Panc1 (cell line): ENCODE results near the gene PRMT5. TPM values are rescaled to one million over a fixed set of nuclear protein-coding genes. Genes with fewer than 3 reads are reported as not detected.

ENCODE experiments used
- ATAC-seq: fragments of 200-7000 bp; cut with Tn5 transposase; 2 replicates; pipeline ENCODE4 v1.9.1; 2020; ENCODE audit warnings: mild to moderate bottlenecking, moderate library complexity
- BruUV-seq: library from RNA; stranded (reverse); fragments of 400-500 nt; replicated peaks from 2 replicates; lab custom pipeline; 2021; lab: Mats Ljungman, UMichigan
- CTCF ChIA-PET: fragments of 300-600 bp; sonication (Branson Sonifier 250); formaldehyde crosslinking; loops from one replicate; lab custom pipeline; 2022; ENCODE audit warnings: antibody characterized with exemption; lab: Charles Lee
- POLR2A ChIA-PET: fragments of 300-600 bp; sonication (Branson Sonifier 250); formaldehyde crosslinking; loops from one replicate; lab custom pipeline; 2022; ENCODE audit warnings: antibody characterized with exemption; lab: Charles Lee
- DNase-seq: peaks from one replicate; pipeline ENCODE4 v3.0.0-alpha.2; 2010; ENCODE audit warnings: low read depth, low spot score
- H3K27ac ChIP-seq: 2 replicates; pipeline ENCODE4 v1.5.1; 2011; ENCODE audit warnings: mild to moderate bottlenecking, low read length, inconsistent platforms
- H3K27me3 ChIP-seq: fragments of 200-500 bp; sonication (Bioruptor generic); 2 replicates; pipeline ENCODE4 v1.6.0; 2014; ENCODE audit warnings: low read length, inconsistent platforms; ENCODE audit not compliant: control insufficient read depth, insufficient read depth
- H3K36me3 ChIP-seq: fragments of 200-500 bp; sonication (Bioruptor generic); 2 replicates; pipeline ENCODE4 v1.5.1; 2014; ENCODE audit warnings: inconsistent platforms, mild to moderate bottlenecking, low read length, moderate library complexity; ENCODE audit not compliant: control insufficient read depth, insufficient read depth
- H3K4me1 ChIP-seq: 2 replicates; pipeline ENCODE4 v1.5.1; 2011; ENCODE audit warnings: inconsistent platforms, mild to moderate bottlenecking, low read length, moderate library complexity; ENCODE audit not compliant: control insufficient read depth, insufficient read depth
- H3K4me3 ChIP-seq, 2 experiments: 2 replicates each; pipeline ENCODE4 v1.5.1; 2011 to 2012; ENCODE audit warnings: low read depth in 2 of 2, low read length in 2 of 2, mild to moderate bottlenecking in 2 of 2, inconsistent platforms in 1 of 2, moderate library complexity in 1 of 2
- H3K9me3 ChIP-seq: fragments of 200-500 bp; sonication (Bioruptor generic); 2 replicates; pipeline ENCODE4 v1.5.1; 2014; ENCODE audit warnings: low read depth, mild to moderate bottlenecking, inconsistent platforms, low read length, moderate library complexity; ENCODE audit not compliant: control insufficient read depth, insufficient read depth
- CTCF ChIP-seq: fragments of 450-650 bp; IDR thresholded peaks from 2 replicates; pipeline ENCODE4 v1.5.1; 2017; ENCODE audit warnings: mild to moderate bottlenecking
- POLR2AphosphoS5 ChIP-seq: IDR thresholded peaks from 2 replicates; pipeline ENCODE4 v1.6.1; 2012; ENCODE audit warnings: mild to moderate bottlenecking, low read depth, low read length, moderate library complexity
- REST ChIP-seq, 2 experiments: IDR thresholded peaks; 2 replicates each; pipeline ENCODE4 v1.6.1; 2011 to 2012; ENCODE audit warnings: low read depth in 2 of 2, control low read depth in 1 of 2, low read length in 1 of 2, mild to moderate bottlenecking in 1 of 2, moderate library complexity in 1 of 2; ENCODE audit not compliant: insufficient read depth in 1 of 2
- SIN3A ChIP-seq: IDR thresholded peaks from 2 replicates; pipeline ENCODE4 v1.6.1; 2012; ENCODE audit warnings: low read depth, mild to moderate bottlenecking, low read length, moderate library complexity, borderline replicate concordance; ENCODE audit not compliant: insufficient read depth
- TCF7L2 ChIP-seq: IDR thresholded peaks from 2 replicates; pipeline ENCODE4 v1.6.1; 2011; ENCODE audit warnings: mild to moderate bottlenecking, low read depth, low read length, inconsistent platforms
- in situ Hi-C: cut with HindIII; loops from 2 replicates; pipeline ENCODE4 v1.10.0; 2016; ENCODE audit warnings: low sequenced_read_pairs, low pct_unique_long_range_greater_than_20kb
- intact Hi-C: fragments of 100-400 bp; cut with micrococcal nuclease; formaldehyde crosslinking; loops from one replicate; pipeline ENCODE4 v1.10.0; 2022; ENCODE audit not compliant: unreplicated experiment
- total RNA-seq: library from RNA; stranded (reverse); gene quantifications from one replicate; pipeline ENCODE4 v1.2.1, GENCODE V29; 2021; ENCODE audit not compliant: unreplicated experiment

Gene PRMT5
- total RNA-seq, 1 experiment from 2014 or later = 108 TPM

- Histone ChIP-seq H3K4me1 (peaks cover 5% of the 10 kb centered on the region; the same call in 1 of the 2 replicates), H3K9me3 (no peaks in the 10 kb centered on the region), H3K27me3 (no peaks in the 10 kb centered on the region), H3K27ac (peak overlapping the region; percentile 75; the same call in 1 of the 2 replicates), H3K36me3 (no peaks in the 10 kb centered on the region), H3K4me3 (peak overlapping the region; percentile 53 to 78)
- TF ChIP-seq REST (IDR thresholded peaks at IDR 0.05; ENCODE audit: insufficient read depth in 1 of 2, low read depth in 2 of 2, low read length in 1 of 2) = no peak
- TF ChIP-seq TCF7L2 = no peak
- TF ChIP-seq CTCF = no peak
- TF ChIP-seq SIN3A = no peak
- no peak for TF ChIP-seq POLR2AphosphoS5
- intact Hi-C loops (no loop called here), in situ Hi-C loops (no loop called here)
- CTCF ChIA-PET = no interaction called here
- no TSS peak for BruUV-seq
- POLR2A ChIA-PET = no interaction called here
- ATAC-seq = no peak
- DNase-seq = no peak
Measured at GRCh38 chr14:22887990-22888378, 41.2 kb downstream of the PRMT5 start.

GRCh38 chr14:22887260-22887989, 41.8 kb downstream of the PRMT5 start:
- TF ChIP-seq CTCF (no peak), POLR2AphosphoS5 (peak; percentile 6; the same call in 1 of the 2 replicates)
- H3K27ac ChIP-seq = peak overlapping the region; percentile 75
- H3K4me1 ChIP-seq = peaks cover 5% of the 10 kb centered on the region; the same call in 1 of the 2 replicates
- peak overlapping the region; percentile 53 to 78 for H3K4me3 ChIP-seq
- ChIA-PET CTCF (no interaction called here), POLR2A (no interaction called here)
- H3K27me3 ChIP-seq = no peaks in the 10 kb centered on the region
- intact Hi-C loops (no loop called here), in situ Hi-C loops (no loop called here)
- no peaks in the 10 kb centered on the region for H3K36me3 ChIP-seq
- ATAC-seq (peak; percentile 62), DNase-seq (peak; percentile 48)
- no TSS peak for BruUV-seq
- H3K9me3 ChIP-seq = no peaks in the 10 kb centered on the region
